ENCODE measurements around the gene POC1B.

DNA sequence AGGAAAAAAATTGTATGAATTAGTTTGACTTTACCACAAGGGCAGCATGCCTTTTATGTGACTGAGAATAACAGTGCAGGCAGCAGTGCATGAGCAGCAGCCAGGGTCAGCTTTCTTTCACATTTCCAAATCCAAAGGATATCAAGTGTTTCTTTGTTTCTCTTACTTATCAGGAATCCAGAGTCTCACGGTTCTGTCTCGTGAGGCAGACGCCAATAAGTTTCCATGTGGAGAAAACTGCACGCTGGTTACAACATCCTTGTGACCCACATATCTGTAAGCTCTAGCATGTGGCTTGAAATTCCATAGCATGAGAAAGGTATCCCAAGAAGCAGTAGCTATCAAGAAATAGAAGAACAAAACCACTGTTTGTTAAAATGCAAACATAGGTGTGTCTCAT, 28.8 kb downstream of the POC1B start:
- TF ChIP-seq, protein P1, sequence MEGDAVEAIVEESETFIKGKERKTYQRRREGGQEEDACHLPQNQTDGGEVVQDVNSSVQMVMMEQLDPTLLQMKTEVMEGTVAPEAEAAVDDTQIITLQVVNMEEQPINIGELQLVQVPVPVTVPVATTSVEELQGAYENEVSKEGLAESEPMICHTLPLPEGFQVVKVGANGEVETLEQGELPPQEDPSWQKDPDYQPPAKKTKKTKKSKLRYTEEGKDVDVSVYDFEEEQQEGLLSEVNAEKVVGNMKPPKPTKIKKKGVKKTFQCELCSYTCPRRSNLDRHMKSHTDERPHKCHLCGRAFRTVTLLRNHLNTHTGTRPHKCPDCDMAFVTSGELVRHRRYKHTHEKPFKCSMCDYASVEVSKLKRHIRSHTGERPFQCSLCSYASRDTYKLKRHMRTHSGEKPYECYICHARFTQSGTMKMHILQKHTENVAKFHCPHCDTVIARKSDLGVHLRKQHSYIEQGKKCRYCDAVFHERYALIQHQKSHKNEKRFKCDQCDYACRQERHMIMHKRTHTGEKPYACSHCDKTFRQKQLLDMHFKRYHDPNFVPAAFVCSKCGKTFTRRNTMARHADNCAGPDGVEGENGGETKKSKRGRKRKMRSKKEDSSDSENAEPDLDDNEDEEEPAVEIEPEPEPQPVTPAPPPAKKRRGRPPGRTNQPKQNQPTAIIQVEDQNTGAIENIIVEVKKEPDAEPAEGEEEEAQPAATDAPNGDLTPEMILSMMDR (IDR thresholded peaks at IDR 0.05) = no peak
- TF ChIP-seq POLR2A (IDR thresholded peaks at IDR 0.05) = no peak

Data from body of pancreas (tissue), 4 donors.